WI38 (cell line): ENCODE measurements around the gene SBDS.
"Not testable (repeated sequence)": the region's sequence is repeated elsewhere in the genome, so short reads cannot be mapped to it uniquely, and the experiment has no call there.

Experiments
- H3K4me3 ChIP-seq: 2 replicates; pipeline ENCODE4 v1.5.1; 2011; ENCODE audit warnings: low read depth, mild to moderate bottlenecking, control low read depth, low read length
- CTCF ChIP-seq: IDR thresholded peaks from 2 replicates; pipeline ENCODE4 v1.5.1; 2012; ENCODE audit warnings: low read depth, mild to moderate bottlenecking, control low read depth, low read length

The SBDS gene

GRCh38 chr7:66995050-66995776, at the start of gene SBDS:
Gene SBDS, minus strand, starts transcription at chr7:66995586. Its CDS starts 169 bp downstream, at chr7:66995417.
- peak within 1 kb of the TSS; percentile 74 for H3K4me3 ChIP-seq

GRCh38 chr7:67043559-67043930, 48.2 kb upstream of the SBDS start:
- H3K4me3 ChIP-seq = not testable (repeated sequence)

GRCh38 chr7:67042781-67043558, 47.6 kb upstream of the SBDS start:
- not testable (repeated sequence) for H3K4me3 ChIP-seq

- H3K4me3 ChIP-seq = not testable (repeated sequence)
Observed at GRCh38 chr7:67040832-67041231, 45.4 kb upstream of the SBDS start.

- H3K4me3 ChIP-seq = not testable (repeated sequence)
Observed at GRCh38 chr7:67036432-67037395, 41.3 kb upstream of the SBDS start.

GRCh38 chr7:67033251-67033650, 37.9 kb upstream of the SBDS start:
- no peak for TF ChIP-seq CTCF
- H3K4me3 ChIP-seq = no peak overlapping the region

GRCh38 chr7:67031685-67032084, 36.3 kb upstream of the SBDS start:
- not testable (repeated sequence) for H3K4me3 ChIP-seq

GRCh38 chr7:67025459-67025858, 30.1 kb upstream of the SBDS start:
- not testable (repeated sequence) for H3K4me3 ChIP-seq

GRCh38 chr7:67022511-67022910, 27.1 kb upstream of the SBDS start:
- no peak overlapping the region for H3K4me3 ChIP-seq
- TF ChIP-seq CTCF = no peak

- H3K4me3 ChIP-seq = no peak overlapping the region
- TF ChIP-seq CTCF = no peak
Observed at GRCh38 chr7:67021260-67021659, 25.9 kb upstream of the SBDS start.
